Erythroblast (primary cell): Measurements from ENCODE around the gene WSB1.

Source experiments
- GATA1 ChIP-seq: IDR thresholded peaks from 2 replicates; pipeline ENCODE4 v1.6.1; 2011; ENCODE audit warnings: low read depth, mild to moderate bottlenecking, control low read depth, low read length, moderate library complexity
- POLR2A ChIP-seq: IDR thresholded peaks from 2 replicates; pipeline ENCODE4 v1.6.1; 2011; ENCODE audit warnings: mild to moderate bottlenecking, low read length

GRCh38 chr17:27247958-27248342 is 46.0 kb upstream of the WSB1 start:
- no peak for TF ChIP-seq POLR2A
- no peak for TF ChIP-seq GATA1
